ENCODE measurements around the gene DPF1.
"Not testable (repeated sequence)": the region's sequence is repeated elsewhere in the genome, so short reads cannot be mapped to it uniquely, and the experiment has no call there.

Gene DPF1

DNA sequence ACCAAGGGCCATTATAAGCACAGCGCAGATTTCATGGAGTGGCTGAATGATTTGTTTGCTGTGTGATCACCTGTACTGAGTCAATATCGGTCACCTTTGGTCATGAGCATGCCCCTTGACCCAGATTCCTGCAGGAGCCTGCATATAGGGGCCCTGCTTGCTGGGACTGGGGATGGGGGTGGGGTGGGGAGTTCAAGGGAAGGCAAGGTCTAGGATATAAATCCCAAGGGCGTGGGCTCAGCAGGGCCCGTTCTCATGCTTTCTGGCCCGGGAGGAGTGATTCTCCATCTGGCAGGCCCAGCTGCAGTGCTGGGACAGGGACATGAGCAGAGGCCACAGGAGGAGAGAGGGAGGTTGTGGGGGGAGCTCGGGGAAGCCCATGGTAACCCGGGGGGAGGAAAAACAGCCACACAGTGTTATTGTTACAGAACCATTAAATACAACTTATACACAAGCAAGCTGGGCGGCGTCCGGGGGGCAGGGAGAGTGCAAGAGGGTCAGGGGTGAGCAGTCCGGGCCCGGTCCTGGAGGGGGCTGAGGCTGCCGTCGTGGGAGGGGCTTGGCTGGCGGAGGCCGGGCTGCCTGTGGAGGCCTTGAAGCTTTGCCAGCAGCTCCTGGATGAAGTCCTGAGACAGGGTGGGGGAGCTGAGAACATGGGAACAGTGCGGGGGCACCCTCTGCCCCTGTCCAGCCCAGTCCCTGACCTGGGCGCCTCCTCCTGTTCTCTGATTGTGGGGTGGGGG, 27.0 kb upstream of the DPF1 start:
- DNase-seq (ENCODE audit: low read depth), result no peak

DNA sequence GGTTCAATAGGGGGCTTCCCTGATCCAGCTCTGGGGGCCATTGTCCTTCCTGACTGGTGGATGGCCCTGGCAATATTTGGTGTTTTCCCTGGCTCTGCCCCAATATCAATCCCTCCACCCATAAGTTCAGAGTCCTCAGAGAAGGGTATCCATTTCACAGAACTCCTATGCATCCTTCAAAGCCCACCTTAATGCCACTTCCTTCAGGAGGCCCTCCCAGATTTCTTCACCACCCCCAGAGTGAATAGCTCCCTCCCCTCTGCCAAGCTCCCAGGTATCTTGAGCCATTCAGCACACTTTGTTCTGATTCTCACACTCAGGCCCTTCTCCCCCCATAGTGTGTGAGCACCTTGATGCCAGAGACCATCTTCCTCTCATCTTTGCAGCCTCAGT, 26.4 kb upstream of the DPF1 start:
- no peak for DNase-seq (ENCODE audit: low read depth)

DNA sequence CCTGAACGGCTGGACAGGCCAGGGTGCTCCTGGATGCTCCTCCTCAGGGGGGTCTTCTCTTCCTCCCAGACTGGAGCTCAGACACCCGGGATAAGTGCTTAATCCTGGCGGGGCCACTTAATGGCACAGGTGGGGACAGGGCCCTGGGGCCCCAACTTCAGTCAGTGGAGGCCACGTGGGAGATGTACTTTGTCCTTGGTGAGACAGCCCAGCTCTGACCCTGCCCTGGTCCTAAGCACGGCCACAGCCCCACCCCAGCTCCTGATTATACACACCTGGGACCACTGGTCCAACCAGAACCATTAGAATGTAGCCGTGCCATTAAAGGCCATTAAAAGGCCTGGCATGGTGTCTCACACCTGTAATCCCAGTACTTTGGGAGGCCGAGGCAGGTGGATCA, 24.4 kb upstream of the DPF1 start:
- DNase-seq (ENCODE audit: low read depth), result no peak

DNA sequence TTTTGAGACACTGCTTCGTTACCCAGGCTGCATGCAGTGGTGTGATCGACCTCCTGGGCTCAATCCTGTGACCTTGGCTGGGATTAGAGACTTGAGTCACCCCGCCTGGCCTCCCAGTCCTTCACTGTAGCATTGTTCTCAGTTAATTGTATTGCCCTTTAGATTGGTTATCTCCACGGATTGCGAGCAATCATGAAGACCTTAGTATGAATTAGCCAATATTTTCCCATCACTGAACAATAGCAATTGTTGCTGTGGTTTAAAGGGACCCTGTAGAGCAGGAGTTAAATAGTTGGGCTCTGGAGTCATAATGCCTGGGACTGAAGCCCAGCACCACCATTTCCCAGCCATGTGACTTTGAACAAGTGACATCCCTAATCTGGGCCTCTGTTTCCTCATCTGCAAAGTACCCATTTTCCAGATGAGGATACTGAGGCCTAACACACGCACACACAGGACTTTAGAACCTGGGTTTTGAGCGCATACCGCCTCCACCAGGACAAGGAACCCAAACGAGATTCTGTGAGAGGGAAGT, 23.8 kb upstream of the DPF1 start:
- DNase-seq (ENCODE audit: low read depth), result no peak

DNA sequence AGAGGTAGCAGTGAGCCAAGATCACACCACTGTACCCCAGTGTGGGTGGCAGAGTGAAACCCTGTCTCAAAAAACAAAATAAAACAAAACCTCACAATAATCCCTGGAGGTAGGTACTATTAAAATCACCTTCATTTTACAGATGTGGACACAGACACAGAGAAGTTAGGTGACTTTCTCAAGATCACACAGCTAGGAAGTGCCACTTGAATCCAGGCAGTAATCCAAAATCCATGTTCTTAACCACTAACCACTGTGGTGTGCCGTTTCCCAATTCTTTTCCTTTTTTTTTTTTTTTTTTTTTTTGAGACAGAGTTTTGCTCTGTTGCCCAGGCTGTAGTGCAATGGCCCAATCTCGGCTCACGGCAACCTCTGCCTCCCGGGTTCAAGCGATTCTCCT, 23.1 kb upstream of the DPF1 start:
- no peak for DNase-seq (ENCODE audit: low read depth)

DNA sequence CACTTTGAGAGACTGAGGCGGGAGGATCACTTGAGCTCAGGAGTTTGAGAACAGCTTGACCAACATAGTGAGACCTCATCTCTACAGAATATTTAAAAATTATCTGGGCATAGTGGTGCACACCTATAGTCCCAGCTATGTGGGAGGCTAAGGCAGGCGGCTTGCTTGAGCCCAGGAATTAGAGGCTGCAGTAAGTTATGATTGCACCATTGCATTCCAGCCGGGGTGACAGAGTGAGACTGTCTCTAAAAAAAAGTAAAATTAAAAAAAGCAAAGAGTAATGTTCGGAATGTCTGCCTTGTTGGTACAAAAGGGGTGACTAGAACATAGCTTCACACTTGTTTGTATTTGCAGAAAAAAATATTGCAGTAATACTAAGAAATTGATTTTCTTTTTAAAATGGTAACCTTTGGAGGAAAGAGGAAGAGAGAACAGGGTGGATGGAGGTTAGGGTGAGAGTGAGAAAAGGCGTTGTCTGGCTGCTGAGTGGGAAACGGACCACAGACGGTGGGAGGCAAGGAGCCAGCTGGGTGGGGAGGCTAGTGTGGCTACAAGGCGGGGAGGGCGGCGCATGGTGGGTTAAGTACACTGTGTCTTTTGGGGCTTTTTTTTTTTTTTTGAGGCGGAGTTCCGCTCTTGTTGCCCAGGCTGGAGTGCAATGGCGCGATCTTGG, 21.9 kb upstream of the DPF1 start:
- no peak for DNase-seq (ENCODE audit: low read depth)

DNA sequence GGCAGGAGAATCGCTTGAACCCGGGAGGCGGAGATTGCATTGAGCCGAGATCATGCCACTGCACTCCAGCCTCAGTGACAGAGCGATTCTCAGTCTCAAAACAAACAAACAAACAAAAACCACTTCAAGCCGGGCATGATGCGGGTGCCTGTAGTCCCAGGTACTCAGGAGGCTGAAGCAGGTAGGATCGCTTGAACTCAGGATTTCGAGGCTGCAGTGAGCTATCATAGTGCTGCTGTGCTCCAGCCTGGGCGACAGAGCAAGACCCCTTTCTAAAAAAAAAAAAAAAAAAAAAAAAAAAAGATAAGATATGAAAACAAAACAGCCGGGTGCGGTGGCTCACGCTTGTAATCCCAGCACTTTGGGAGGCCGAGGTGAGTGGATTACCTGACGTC, 19.3 kb upstream of the DPF1 start:
- DNase-seq (ENCODE audit: low read depth), result no peak

DNA sequence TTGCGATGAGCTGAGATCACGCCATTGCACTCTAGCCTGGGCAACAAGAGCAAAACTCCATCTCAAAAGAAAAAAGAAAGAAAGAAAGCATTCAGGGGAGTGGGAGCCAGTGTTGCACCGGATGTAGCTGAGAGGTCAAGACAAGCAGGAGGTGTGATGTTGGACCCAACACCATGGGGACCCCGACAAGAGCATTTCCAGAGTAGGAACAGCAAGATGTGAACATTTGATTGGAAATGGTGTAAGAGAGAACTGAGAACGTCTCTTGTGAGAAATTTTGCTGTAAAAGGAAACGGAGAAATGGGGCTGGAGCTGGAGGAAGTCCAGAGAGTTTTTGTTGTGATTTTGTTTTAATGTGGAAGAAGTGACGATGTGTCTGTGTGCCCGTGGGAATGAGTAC, 15.8 kb upstream of the DPF1 start:
- no peak for DNase-seq (ENCODE audit: low read depth)

DNA sequence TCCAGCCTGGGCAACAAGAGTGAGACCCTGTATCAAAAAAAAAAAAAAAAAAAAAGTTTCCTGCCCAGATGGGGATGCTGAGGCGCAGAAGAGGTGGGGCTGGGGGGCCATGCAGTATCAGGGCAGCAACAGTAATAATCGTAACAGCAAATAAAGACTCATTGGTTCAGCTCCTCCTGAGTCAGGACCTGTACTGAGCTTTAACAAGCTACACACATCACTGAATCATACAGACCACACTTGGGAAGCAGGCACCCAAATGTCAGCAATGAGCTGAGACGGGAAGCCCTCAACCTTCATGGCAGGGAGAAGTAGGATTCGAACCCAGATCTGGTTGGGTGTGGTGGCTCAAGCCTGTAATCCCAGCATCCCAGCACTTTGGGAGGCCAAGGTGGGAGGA, 10.6 kb upstream of the DPF1 start:
- DNase-seq (ENCODE audit: low read depth), result no peak

DNA sequence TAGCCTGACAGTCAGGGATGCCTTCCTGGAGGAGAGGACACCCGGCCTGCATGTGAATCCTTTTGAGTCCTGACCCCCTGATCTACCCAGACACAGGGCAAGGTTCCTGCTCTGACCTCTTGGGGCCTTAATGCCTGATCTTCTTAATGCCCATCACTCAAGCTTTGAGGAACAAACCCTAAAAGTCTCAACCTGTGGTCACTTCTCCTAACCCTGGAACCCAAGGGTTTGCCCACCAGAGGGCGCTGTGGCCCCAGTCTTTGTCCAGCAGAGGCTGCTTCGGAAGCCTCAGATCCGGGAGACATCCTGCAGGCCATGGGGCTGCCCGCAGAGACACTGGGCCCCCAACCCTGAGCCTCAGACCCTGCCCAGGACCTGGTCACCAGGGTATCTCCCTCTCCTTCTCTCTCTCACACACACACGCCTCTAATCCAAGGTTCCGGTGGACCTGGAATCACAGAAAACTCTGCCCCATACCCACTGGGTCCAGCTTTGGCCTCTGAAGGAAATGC, 9.8 kb upstream of the DPF1 start:
- DNase-seq (ENCODE audit: low read depth), result peak; percentile 62

DNA sequence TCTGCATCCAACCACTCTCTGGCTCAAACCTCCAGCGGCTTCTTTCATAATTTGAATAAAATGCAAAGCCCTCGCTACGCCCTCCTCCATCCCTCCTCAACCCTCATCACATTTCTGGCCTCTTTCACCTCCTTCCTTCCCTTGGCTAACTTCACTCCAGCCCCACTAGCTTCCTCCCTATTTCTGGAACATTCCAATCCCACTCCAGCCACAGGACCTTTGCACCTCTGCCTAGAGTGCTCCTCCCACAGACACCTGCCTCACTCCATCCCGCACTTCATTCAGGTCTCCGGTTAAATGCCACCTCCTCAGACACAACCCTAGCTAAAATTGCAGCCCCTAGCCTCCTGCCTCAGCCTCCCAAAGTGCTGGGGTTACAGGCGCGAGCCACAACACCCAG, 7.9 kb upstream of the DPF1 start:
- no peak for DNase-seq (ENCODE audit: low read depth)

DNA sequence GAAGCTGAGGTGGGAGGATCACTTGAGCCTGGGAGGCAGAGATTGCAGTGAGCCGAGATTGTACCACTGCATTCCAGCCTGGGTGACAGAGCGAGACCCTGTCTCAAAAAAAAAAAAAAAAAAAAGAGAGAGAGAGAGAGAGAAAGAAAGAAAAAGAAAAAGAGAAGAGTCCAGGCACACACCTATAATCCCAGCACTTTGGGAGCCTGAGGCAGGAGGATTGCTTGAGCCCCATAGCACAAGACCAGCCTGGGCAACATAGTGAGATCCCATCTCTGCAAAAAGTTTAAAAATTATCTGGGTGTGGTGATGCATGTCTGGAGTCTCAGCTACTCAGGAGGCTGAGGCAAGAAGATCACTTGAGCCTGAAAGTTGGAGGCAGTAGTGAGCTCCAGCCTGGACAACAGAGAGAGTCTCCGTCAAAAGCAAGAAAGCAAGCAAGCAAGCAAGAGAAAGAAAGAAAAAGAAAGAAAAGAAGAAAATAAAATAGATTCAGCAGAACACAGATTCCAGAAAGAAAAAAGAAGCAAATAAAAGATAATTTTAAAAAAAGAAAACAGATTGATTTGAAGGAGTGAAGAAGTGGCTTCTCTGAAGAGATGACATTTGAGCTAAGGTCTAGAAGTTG, 6.6 kb upstream of the DPF1 start:
- not testable (repeated sequence) for DNase-seq (ENCODE audit: low read depth)

DNA sequence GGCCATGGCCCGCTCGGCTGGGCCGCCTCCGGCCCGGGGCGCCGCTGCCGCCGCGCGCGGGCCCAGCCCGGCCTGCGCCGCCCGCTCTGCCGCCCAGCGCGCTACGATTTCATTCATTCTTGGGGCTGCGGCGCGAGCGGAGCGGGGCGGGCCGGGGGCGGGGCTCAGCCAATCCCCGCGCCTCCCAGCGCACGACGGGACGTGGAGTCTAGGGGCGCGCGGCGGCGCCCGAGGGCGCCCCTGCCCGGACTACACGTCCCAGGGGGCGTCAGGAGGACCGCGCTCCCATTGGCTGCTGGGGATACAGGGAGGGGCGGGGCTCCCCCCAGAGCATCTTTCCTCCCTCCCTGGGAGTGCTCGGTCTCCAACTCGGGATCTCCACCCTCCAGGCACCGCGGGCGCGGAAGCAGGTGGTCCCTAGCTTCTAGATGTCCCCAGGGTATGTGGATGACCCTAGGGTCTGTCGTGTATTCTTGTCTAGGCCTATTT, 5.6 kb upstream of the DPF1 start:
- peak; percentile 52 for DNase-seq (ENCODE audit: low read depth)

DNA sequence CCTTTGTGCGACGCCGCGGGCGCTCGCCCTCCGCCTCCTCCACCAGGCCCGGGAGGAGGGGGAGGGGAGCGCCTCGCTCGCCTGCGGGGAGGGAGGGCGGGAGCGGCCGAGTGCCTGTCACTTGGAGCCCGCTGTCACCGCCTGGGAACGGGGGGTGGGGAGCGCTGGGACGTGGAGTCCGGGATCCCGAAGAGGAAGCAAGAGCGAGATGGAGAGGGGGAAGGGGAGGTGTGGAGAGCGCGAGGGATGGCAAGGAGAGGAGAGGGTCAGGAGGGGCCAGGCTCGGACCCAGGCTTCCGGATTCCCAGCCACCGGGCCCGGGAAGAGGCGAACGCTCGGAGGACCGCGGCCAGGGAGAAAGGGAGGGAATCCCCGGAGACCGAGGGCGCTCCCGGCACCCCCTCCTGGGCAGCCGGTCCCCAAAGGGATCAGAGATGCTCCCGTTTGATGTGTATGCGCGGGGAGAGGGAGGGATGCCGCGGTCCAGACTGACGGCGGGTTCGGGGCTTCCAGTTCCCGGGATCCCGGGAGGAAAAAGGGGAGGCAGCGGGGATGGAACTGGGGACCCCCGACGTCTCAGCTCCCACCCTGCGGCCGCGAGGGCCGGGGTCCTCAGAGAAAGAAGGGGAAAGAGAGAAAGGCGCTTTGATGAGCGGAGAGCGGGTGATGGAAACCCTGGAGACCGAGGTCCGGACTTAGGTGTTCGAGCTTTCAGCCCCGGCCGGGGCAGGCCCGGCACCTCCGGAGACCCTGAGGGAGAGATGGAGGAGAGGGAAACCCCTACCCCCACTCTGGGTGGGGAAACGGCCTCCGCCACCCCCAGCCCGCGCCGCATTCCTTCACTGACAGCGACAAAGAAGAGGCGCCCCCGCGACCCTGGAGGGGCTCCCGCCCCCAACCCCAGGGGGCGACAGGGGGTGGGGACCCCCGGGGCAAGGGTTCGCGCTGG, 4.7 kb upstream of the DPF1 start:
- no peak for DNase-seq (ENCODE audit: low read depth)

DNA sequence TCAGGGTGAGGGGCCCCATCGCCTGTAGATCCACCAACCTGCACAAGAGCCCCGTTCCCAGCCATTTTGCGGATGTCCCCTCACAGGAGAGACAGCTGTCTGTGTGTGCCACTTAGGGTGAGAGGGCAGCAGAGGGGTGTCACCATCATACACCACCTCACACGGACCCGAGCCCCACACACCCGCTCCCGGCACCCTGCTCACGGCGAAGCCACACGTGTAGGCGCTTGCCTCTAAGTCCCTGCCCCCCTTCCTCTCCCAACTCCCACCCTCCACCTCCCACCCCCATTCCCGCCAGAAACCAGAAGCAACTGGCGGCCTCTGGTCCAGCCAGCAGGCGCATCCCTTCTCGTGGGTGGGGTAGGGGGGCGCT, 4.0 kb upstream of the DPF1 start:
- DNase-seq (ENCODE audit: low read depth), result no peak

DNA sequence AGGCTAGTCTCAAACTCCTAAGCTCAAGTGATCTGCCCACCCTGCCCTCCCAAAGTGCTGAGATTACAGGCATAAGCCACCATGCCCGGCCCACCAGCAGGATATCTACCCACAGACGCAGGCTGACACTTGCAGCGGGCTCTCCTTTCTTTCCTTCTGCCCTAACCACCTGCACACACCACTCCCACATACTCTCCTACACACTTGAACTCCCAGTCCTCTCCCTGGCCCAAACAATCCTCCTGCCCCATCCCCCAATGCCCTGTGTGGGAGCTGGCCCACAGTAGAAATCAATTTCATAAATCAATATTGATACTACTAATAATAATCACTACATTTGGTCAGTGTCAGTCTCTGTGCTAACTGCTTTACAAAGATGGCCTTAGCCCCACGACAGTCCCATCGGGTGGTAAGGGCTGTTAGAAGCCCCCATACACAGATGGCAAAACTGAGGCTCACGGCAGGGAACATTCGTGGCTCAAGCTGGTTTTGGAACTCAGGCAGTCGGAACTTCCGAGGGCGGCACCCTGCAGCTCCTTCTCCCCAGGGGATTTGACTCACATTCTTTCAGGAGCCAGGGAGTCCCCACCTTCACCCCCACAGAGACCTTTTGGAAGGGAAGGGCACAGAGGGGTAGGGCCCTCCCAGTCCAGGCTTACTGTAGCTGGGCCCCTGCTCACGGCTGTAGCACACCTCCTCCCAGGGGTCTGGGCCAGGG, 3.4 kb upstream of the DPF1 start:
- DNase-seq (ENCODE audit: low read depth), result no peak

DNA sequence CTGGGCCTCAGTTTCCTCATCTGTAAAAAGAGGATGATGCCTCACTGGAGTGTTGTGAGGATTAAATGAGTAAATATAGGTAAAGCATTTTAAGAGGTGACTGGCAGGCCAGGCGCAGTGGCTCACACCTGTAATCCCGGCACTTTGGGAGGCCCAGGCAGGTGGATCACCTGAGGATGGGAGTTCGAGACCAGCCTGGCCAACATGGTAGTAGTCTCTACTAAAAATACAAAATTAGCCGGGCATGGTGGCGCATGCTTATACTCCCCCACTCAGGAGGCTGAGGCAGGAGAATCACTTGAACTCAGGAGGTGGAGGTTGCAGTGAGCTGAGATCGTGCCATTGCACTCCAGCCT, 819 bp upstream of the DPF1 start:
- DNase-seq (ENCODE audit: low read depth), result not testable (repeated sequence)

DNA sequence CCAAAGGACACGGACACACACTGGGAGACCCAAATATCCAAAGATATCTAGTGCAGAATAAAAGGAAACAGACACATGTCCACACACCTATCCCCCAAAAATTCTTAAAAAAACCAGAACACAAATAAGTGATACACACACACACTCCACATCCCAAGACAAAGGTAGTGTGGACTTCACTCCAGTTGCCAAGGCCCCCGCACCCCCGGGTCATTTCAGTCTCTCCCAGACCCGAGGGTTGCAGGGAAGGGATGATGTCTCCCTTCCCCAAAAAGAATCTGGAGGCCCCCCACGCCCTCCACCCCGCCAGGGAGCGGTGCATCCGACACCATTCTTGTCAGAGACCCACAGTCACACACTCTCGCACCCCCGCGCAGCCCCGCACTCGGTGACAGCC, 407 bp downstream of the DPF1 start:
- no peak for DNase-seq (ENCODE audit: low read depth)

DNA sequence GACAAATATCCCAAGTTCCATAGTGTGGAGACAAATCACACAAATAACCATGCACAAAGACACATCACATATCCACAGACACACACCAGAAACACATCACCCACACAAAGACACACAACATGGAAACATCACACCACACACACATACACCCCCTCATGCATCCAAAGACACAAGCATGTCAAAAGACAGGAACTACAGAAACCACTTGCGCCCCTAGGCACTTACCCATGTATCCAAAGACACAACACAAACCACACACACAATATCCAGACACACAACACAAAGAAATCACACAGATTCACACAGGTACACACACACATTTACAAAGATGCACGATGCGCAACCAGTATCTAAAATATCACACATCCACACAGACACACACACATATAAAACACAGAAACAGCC, 901 bp downstream of the DPF1 start:
- no peak for DNase-seq (ENCODE audit: low read depth)

DNA sequence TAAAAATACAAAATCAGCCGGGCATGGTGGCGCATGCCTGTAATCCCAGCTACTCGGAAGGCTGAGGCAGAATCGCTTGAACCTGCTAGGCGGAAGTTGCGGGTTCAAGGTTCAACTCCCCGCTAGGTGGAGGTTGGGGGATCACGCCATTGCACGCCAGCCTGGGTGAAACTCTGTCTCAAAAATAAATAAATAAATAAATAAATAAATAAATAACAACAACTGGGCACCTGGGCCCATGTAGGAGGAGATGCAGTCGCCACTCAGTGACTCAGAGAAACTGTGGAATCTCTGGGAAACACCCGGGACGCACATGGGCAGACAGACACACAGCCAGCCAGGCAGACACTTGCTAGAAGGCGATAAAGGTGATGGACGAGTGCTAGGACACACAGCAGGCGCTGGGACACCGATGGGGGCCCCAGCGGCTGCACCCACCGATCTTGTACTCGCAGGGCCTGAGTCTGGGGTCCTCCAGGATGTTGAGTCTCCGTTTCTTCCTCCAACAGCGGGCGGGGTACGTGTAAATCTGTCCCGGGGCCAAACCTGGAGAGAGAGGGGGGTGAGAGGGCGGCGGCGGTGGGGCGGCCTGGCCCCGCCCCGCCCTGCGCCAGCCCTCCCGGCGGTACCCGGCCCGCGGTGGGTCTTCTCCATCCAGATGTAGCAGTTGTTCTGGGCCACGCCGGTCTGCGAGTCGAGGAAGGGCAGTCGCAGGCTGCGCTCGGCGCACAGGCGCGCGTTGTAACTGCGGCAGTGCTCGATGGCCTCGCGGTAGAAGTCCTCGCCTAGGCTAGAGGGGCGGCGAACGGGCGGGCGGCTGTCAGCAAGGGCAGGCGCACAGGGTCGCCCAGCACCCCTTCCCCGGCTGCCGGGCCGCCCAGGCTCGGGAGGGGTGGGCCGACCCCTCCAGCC, 1.8 kb downstream of the DPF1 start:
- no peak for DNase-seq (ENCODE audit: low read depth)

All from activated T-helper 9 cell treated with anti-CD3 and anti-CD28 coated beads, Interleukin-2, amount 50 U/mL, for 16 hours (primary cell).